ENCODE data around the gene CIT.
"Not testable (repeated sequence)": the region's sequence is repeated elsewhere in the genome, so short reads cannot be mapped to it uniquely, and the experiment has no call there.

CIT gene

GRCh38 chr12:119676573-119676972 is 200.5 kb downstream of the CIT start:
- DNase-seq (ENCODE audit: low read depth, low spot score) = no peak

- DNase-seq (ENCODE audit: low read depth, low spot score) = no peak
These were observed 201.1 kb downstream of the CIT start for GRCh38 chr12:119676022-119676421.

GRCh38 chr12:119674560-119674959 is 202.6 kb downstream of the CIT start:
- no peak for DNase-seq (ENCODE audit: low read depth, low spot score)

GRCh38 chr12:119673634-119674033 is 203.5 kb downstream of the CIT start:
- no peak for DNase-seq (ENCODE audit: low read depth, low spot score)

- DNase-seq (ENCODE audit: low read depth, low spot score) = no peak
These were observed 204.9 kb downstream of the CIT start for GRCh38 chr12:119672194-119672593.

GRCh38 chr12:119671070-119671469 is 206.1 kb downstream of the CIT start:
- no peak for DNase-seq (ENCODE audit: low read depth, low spot score)

- DNase-seq (ENCODE audit: low read depth, low spot score) = no peak
These were observed 207.2 kb downstream of the CIT start for GRCh38 chr12:119669744-119670472.

GRCh38 chr12:119668324-119668841 is 208.7 kb downstream of the CIT start:
- DNase-seq (ENCODE audit: low read depth, low spot score) = no peak

GRCh38 chr12:119667577-119668323 is 209.4 kb downstream of the CIT start, which contains the start of gene PRKAB1:
PRKAB1 (plus strand) TSS chr12:119668133; CDS start chr12:119668245, 112 bp downstream.
- peak; percentile 87 for DNase-seq (ENCODE audit: low read depth, low spot score)

- no peak for DNase-seq (ENCODE audit: low read depth, low spot score)
These were observed 210.1 kb downstream of the CIT start for GRCh38 chr12:119666900-119667576.

- DNase-seq (ENCODE audit: low read depth, low spot score) = no peak
These were observed 210.8 kb downstream of the CIT start for GRCh38 chr12:119666226-119666795.

- DNase-seq (ENCODE audit: low read depth, low spot score) = no peak
These were observed 211.8 kb downstream of the CIT start for GRCh38 chr12:119665164-119665929.

GRCh38 chr12:119664642-119665041 is 212.5 kb downstream of the CIT start:
- no peak for DNase-seq (ENCODE audit: low read depth, low spot score)

GRCh38 chr12:119661882-119662281 is 215.2 kb downstream of the CIT start:
- no peak for DNase-seq (ENCODE audit: low read depth, low spot score)

GRCh38 chr12:119660076-119660475 is 217.0 kb downstream of the CIT start:
- no peak for DNase-seq (ENCODE audit: low read depth, low spot score)

GRCh38 chr12:119659289-119659897 is 217.7 kb downstream of the CIT start:
- DNase-seq (ENCODE audit: low read depth, low spot score) = peak; percentile 21

GRCh38 chr12:119658166-119658565 is 219.0 kb downstream of the CIT start:
- DNase-seq (ENCODE audit: low read depth, low spot score) = not testable (repeated sequence)

GRCh38 chr12:119657001-119657400 is 220.1 kb downstream of the CIT start:
- not testable (repeated sequence) for DNase-seq (ENCODE audit: low read depth, low spot score)

- DNase-seq (ENCODE audit: low read depth, low spot score) = no peak
These were observed 224.5 kb downstream of the CIT start for GRCh38 chr12:119652665-119653064.

- no peak for DNase-seq (ENCODE audit: low read depth, low spot score)
These were observed 227.8 kb downstream of the CIT start for GRCh38 chr12:119649202-119649808.
